Coronary artery (tissue), 2 donors: ENCODE data around the gene C6orf62.
"Not testable (repeated sequence)": the region's sequence is repeated elsewhere in the genome, so short reads cannot be mapped to it uniquely, and the experiment has no call there.

Experiments
- DNase-seq: peaks from one replicate; pipeline ENCODE4 v3.0.0-alpha.2; 2017; ENCODE audit warnings: low spot score
- H3K27ac ChIP-seq, 2 donors: fragments of 200-600 bp; sonication (generic); one replicate each; pipeline ENCODE4 v1.5.1; 2016 to 2019
- H3K4me3 ChIP-seq: fragments of 200-600 bp; sonication (generic); 2 replicates; pipeline ENCODE4 v1.5.1; 2016; ENCODE audit warnings: mild to moderate bottlenecking, moderate library complexity
- TF ChIP-seq, protein P1 (sequence below): fragments of 200-600 bp; sonication (generic); IDR thresholded peaks from one replicate; pipeline ENCODE4 v1.5.1; 2019; ENCODE audit warnings: antibody characterized with exemption

The C6orf62 gene

DNA sequence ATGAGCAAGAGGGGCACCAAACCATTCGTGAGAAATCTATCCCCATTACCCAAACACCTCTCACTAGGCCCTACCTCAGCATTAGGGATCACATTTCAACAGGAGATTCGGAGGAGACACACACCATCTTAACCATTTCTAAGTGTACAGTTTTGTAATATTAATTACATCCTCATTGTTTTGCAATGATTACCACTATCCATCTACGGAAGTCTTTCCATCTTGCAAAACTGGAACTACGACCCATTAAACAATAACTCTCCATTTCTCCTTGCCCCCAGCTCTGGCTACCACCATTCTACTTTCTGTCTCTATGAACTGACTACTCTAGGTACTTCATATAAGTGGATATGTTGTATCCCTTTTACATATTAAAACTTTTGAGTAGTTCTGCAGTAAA lies 32.0 kb downstream of the C6orf62 start:
- DNase-seq, result no peak
- TF ChIP-seq, protein P1, sequence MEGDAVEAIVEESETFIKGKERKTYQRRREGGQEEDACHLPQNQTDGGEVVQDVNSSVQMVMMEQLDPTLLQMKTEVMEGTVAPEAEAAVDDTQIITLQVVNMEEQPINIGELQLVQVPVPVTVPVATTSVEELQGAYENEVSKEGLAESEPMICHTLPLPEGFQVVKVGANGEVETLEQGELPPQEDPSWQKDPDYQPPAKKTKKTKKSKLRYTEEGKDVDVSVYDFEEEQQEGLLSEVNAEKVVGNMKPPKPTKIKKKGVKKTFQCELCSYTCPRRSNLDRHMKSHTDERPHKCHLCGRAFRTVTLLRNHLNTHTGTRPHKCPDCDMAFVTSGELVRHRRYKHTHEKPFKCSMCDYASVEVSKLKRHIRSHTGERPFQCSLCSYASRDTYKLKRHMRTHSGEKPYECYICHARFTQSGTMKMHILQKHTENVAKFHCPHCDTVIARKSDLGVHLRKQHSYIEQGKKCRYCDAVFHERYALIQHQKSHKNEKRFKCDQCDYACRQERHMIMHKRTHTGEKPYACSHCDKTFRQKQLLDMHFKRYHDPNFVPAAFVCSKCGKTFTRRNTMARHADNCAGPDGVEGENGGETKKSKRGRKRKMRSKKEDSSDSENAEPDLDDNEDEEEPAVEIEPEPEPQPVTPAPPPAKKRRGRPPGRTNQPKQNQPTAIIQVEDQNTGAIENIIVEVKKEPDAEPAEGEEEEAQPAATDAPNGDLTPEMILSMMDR, result no peak
- Histone ChIP-seq H3K4me3 (no peak overlapping the region), H3K27ac (no peak overlapping the region)

DNA sequence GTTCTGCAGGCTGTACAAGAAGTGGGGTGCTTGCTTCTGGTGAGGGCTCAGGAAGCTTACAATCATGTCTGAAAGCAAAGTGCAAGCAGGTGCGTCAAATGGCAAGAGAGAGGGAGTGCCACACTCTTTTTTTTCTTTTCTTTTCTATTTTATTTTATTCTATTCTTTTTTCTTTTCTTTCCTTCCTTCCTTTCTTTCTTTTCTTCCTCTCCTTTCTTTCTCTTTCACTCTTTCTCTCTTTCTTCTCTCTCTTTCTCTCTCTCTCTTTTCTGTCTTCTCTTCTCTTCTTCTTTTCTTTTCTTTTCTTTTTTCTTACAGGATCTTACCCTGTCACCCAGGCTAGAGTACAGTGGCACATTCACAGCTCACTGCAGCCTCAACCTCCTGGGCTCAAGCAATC lies 32.5 kb downstream of the C6orf62 start:
- no peak overlapping the region for H3K27ac ChIP-seq
- DNase-seq, result no peak
- H3K4me3 ChIP-seq, result no peak overlapping the region
- TF ChIP-seq, protein P1, result no peak

DNA sequence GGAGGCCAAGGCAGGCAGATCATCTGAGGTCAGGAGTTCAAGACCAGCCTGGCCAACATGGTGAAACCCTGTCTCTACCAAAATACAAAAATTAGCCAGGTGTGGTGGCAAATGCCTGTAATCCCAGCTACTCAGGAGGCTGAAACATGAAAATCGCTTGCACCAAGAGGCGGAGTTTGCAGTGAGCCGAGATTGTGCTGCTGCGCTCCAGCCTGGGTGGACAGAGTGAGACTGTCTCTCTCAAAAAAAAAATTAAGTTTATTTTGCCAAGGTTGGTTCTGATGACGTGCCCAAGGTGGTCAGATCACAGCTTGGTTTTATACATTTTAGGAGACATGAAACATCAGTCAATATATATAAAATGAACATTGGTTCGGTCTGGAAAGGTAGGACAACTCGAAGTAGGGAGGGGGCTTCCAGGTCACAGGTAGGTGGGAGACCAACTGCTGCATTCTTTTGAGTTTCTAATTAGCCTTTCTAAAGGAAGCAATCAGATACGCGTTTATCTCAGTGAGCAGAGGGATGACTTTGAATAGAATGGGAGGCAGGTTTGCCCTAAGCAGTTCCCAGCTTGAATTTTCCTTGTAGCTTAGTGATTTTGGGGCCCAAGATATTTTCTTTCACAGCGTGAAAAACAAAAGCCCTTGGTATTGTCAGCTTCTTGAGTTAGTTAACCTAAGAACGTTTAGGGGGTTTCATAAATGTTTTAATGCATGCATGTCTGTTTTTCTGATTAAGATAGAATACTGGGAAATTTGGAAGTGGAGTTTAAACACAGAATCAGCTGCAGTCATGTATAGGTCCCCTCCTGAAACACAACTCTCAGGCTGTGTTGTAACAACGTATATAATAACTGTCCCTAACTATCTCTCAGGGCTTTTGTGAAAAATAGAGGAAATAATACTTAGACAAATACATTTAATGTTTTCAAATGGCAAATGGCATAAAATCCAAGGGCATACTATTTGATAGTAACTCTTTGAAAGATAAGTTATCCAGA lies 35.4 kb downstream of the C6orf62 start:
- Histone ChIP-seq H3K27ac (no peak overlapping the region), H3K4me3 (no peak overlapping the region)
- TF ChIP-seq, protein P1, result no peak
- DNase-seq, result no peak

DNA sequence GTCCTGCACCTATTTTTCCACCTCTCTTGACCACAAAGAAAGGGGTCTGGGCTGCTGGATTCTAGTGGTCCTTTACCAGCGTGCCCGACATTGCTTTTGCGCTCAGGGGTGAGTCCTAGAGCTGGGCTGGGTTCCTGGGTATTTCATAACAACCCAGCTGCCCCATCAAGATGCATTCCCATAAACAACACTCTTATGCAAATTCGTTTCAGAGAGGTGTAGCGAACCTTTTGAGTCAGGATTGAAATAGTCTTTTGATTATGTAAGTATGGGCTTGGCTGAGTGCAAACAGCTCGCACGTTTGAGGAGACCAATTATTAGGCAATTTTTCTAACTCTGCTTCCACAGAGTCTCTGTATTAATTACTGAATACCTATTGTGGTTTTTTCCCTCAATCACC lies 38.4 kb downstream of the C6orf62 start:
- no peak for DNase-seq
- no peak overlapping the region for H3K4me3 ChIP-seq
- TF ChIP-seq, protein P1, result no peak
- H3K27ac ChIP-seq, result no peak overlapping the region

DNA sequence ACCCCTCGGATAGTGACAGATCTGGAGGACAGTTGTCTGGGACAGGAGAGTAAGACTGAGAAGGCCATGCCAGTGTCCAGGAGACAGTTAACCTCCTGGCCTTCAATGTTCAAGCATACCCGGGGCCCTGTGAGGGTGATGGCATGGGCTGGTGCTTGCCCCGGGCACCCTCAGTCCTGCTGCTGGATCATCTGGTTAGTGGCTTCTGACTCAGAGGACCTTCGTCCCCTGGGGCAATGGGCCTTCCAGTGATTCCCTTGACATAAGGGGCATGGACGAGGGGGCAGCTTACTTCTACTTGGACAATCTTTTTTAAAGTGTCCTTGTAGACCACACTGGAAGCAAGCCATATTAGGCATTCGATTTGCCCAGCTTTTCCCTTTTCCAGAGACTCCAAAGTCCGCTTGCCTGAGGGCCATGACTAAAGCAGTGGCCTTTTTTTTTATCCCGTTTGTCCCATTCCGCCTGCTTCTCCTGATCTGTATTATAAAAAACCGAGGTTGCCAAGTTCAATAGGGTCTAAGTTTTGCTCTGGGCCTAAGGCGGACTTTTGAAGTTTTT lies 40.1 kb downstream of the C6orf62 start:
- H3K4me3 ChIP-seq, H3K27ac ChIP-seq, DNase-seq: not testable (repeated sequence)

DNA sequence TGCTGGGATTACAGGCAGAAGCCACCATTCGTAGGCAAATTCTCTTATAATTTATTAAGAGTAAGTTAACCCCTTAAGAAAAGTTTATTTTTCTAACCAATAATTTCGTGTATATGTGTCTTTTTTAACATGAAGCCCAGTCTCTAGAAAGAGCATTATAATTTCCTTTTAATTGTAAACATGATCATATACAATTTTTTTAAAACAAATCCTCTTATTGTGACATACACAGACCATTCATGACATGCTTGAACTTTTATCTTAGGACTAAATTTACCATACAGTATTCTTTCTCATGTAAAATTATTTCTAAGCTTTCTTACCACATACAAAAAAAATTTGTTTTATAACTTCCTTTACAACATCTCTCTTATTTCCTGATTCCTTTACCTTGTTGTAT lies 45.3 kb downstream of the C6orf62 start:
- no peak overlapping the region for H3K4me3 ChIP-seq
- no peak for DNase-seq
- no peak overlapping the region for H3K27ac ChIP-seq
- TF ChIP-seq, protein P1, result no peak

DNA sequence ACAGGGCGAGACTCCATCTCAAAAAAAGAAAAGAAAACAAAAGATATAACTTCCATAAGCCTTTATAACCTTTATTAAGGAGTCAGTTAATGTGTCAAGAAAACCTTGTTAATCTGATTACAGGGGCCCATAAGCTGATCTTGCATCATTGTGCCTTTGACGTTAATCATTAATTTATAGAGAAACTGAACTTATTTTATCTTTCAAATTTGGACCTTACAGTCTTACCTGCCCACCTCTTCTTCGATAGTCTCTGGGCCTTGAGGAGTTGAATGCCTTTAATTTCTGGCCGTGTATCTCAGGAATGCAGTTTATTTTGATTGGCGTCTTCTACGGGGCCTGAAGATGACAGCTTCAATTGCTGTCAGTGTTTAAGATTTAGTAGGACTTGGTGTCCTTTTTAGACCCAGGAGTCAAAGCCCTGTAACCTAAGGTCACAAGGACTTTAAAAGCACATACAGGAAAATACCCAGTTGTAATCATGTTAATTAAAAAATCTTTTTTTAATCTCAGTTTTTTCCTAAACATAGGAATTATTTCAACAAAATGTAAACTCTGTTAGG lies 46.3 kb downstream of the C6orf62 start:
- Histone ChIP-seq H3K4me3 (no peak overlapping the region), H3K27ac (no peak overlapping the region)
- TF ChIP-seq, protein P1, result no peak
- no peak for DNase-seq

DNA sequence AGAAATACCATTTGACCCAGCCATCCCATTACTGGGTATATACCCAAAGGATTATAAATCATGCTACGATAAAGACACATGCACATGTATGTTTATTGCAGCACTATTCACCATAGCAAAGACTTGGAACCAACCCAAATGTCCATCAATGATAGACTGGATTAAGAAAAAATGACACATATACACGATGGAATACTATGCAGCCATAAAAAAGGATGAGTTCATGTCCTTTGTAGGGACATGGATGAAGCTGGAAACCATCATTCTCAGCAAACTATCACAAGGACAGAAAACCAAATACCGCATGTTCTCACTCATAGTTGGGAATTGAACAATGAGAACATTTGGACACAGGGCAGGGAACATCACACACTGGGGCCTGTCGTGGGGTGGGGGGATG lies 47.9 kb downstream of the C6orf62 start:
- DNase-seq, H3K27ac ChIP-seq, H3K4me3 ChIP-seq: not testable (repeated sequence)

DNA sequence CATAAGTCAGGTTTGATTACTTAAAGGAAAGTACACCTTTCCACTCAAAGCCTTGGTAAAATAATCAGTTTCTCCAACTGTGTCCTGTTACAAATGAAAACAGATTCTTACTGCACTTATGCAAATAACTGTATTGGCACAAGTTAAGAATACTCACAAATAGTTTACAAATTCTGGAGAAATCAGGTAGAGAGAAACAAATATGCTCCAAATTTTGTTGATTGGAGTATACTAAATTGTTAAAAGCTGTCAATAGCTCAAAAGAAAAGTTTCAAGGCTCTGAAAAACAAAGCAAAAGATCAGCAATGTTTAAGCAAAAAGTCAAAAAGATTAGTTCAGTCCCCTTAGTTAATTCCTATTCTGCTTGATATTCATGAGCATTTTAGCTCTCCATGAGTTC lies 48.5 kb downstream of the C6orf62 start:
- not testable (repeated sequence) for DNase-seq, H3K27ac ChIP-seq, H3K4me3 ChIP-seq
